ENCODE measurements around the gene GOLGA3.

The GOLGA3 gene

DNA sequence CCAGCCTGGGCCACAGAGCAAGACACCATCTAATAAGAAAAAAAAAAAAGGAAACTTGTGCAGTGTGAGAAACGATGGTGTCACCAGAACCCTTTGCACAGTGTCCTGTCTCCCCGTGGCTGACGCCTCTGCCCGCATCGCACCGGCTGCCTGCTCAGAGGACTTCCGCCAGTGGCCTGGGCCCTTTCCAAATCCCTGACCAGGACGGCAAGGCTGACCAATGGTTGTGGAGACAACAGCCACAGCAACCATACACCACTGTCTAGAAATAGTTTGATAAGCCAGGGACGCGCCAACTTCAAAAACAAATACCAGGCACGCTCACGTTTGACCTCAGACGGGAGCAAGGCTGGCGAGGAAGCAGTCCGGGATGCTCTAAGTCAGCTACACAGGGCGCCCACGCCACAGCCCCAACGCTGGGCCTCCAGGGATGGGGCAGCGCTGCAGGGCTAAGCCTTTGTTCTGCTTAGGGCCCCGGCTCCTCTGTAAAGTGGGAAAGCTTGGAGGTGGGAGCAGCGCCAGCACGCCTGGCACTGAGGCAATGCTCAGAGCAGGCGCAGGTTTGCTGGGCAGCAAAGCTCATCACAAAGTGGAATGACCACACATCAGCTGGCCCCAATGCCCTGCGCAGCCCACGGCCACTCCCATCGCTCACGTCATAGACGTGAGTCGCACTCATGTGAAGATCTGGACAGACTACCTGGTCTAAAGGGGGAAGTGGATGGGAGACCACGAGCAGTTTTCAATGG is 105.5 kb downstream of the GOLGA3 start:
- DNase-seq (ENCODE audit: insufficient read length, low spot score) (no peak), FAIRE-seq (no peak)
- TF ChIP-seq, protein P1, sequence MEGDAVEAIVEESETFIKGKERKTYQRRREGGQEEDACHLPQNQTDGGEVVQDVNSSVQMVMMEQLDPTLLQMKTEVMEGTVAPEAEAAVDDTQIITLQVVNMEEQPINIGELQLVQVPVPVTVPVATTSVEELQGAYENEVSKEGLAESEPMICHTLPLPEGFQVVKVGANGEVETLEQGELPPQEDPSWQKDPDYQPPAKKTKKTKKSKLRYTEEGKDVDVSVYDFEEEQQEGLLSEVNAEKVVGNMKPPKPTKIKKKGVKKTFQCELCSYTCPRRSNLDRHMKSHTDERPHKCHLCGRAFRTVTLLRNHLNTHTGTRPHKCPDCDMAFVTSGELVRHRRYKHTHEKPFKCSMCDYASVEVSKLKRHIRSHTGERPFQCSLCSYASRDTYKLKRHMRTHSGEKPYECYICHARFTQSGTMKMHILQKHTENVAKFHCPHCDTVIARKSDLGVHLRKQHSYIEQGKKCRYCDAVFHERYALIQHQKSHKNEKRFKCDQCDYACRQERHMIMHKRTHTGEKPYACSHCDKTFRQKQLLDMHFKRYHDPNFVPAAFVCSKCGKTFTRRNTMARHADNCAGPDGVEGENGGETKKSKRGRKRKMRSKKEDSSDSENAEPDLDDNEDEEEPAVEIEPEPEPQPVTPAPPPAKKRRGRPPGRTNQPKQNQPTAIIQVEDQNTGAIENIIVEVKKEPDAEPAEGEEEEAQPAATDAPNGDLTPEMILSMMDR (IDR thresholded peaks at IDR 0.05; ENCODE audit: insufficient read depth, missing control alignments), result no peak

DNA sequence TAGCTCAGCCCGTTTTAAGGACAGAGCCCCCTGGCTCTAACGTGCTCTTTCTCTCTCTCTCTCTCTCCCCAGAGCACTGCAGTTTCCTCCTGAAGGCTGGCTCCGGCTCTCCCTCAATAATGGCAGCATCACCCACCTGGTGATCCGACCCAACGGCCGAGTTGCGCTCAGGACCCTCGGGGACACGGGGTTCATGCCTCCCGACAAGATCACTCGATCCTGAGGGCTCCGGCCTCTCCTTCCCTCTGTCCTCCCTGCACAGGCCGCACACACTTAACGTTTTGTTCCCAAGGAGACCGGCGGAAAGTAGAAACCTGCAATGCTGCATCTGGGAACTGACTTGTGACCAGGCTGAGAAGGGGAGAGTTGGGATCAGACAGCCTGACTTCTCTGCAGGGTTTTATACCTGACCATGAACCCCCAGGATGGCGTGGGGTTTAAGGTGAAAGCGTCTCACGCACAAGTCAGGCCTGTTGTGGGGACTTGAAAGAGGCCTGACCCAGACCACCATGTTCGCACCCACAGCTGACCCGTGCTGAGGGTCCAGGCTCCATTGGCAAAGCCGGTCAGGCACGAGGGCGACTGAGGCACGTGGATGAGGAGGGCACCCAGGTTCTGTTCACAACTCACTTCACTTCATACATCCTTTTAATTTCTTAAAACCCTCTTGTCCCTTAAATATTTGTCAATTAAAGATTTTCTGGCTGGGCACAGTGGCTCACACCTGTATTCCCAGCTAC is 107.9 kb downstream of the GOLGA3 start:
- DNase-seq (ENCODE audit: insufficient read length, low spot score), result no peak
- TF ChIP-seq, protein P1 (IDR thresholded peaks at IDR 0.05; ENCODE audit: insufficient read depth, missing control alignments), result no peak
- no peak for FAIRE-seq

DNA sequence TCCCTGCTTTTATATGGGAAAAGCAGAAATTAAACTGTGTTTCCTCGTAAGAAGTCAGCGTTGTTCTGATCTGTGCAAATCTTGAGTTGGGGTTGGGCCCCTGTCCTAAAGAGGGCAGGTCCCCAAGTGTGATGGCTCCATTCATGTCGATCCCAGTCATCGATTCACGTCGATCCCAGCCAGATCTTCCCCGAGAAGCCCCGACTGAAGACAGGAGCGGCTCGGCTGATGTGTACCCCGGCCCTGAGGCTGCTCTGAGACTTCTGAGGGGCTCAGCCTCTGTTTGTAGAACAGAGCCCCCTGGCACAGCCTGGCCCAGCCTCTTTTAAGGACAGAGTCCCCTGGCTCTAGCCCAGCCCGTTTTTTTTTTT is 108.7 kb downstream of the GOLGA3 start:
- FAIRE-seq (no peak), DNase-seq (ENCODE audit: insufficient read length, low spot score) (no peak)
- TF ChIP-seq, protein P1 (IDR thresholded peaks at IDR 0.05; ENCODE audit: insufficient read depth, missing control alignments), result no peak

GRCh38 chr12:132719141-132719953 is 109.3 kb downstream of the GOLGA3 start:
- FAIRE-seq, result no peak
- TF ChIP-seq, protein P1 (IDR thresholded peaks at IDR 0.05; ENCODE audit: insufficient read depth, missing control alignments), result no peak
- no peak for DNase-seq (ENCODE audit: insufficient read length, low spot score)

Measured in D721Med (cell line).